SK-N-SH treated with all-trans-retinoic acid at 6 μM for 48 hours (cell line): ENCODE data around the gene SDC3.

Experiments
- ATAC-seq: fragments of 200-7000 bp; cut with Tn5 transposase; 3 replicates; pipeline ENCODE4 v1.9.1; 2020; ENCODE audit warnings: mild to moderate bottlenecking, moderate library complexity
- ARNTL ChIP-seq: fragments of 450-650 bp; formaldehyde crosslinking; IDR thresholded peaks from 2 replicates; pipeline ENCODE4 v1.5.0; 2020; ENCODE audit warnings: low read depth, mild to moderate bottlenecking, moderate library complexity, borderline replicate concordance
- BACH2 ChIP-seq: fragments of 250-450 bp; sonication (Bioruptor Pico); IDR thresholded peaks from 2 replicates; pipeline ENCODE4 v1.9.0; 2021; ENCODE audit warnings: mild to moderate bottlenecking, borderline replicate concordance
- CREB5 ChIP-seq: fragments of 250-450 bp; sonication (Bioruptor Pico); IDR thresholded peaks from 2 replicates; pipeline ENCODE4 v1.5.1; 2020; ENCODE audit warnings: low read depth, mild to moderate bottlenecking, moderate library complexity
- CSDC2 ChIP-seq: fragments of 250-450 bp; sonication (Bioruptor Pico); IDR thresholded peaks from 2 replicates; pipeline ENCODE4 v1.5.0; 2020; ENCODE audit warnings: mild to moderate bottlenecking, moderate library complexity
- CSRNP3 ChIP-seq: fragments of 250-450 bp; sonication (Bioruptor Pico); IDR thresholded peaks from 2 replicates; pipeline ENCODE4 v1.5.1; 2021; ENCODE audit warnings: mild to moderate bottlenecking, moderate library complexity
- ESRRG ChIP-seq: fragments of 250-450 bp; sonication (Bioruptor Pico); IDR thresholded peaks from 2 replicates; pipeline ENCODE4 v1.6.1; 2021; ENCODE audit warnings: mild to moderate bottlenecking
- GLIS3 ChIP-seq: fragments of 250-450 bp; sonication (Bioruptor Pico); IDR thresholded peaks from 2 replicates; pipeline ENCODE4 v1.5.0; 2020; ENCODE audit warnings: mild to moderate bottlenecking, moderate library complexity
- ISL1 ChIP-seq: fragments of 250-450 bp; sonication (Bioruptor Pico); IDR thresholded peaks from 2 replicates; pipeline ENCODE4 v2.1.2; 2022; ENCODE audit warnings: mild to moderate bottlenecking, moderate library complexity
- OSR1 ChIP-seq: fragments of 250-450 bp; sonication (Bioruptor Pico); IDR thresholded peaks from 2 replicates; pipeline ENCODE4 v1.8.0; 2022; ENCODE audit warnings: moderate library complexity, mild to moderate bottlenecking, inconsistent platforms
- PATZ1 ChIP-seq: fragments of 250-450 bp; sonication (Bioruptor Pico); IDR thresholded peaks from 2 replicates; pipeline ENCODE4 v1.8.0; 2020; ENCODE audit warnings: mild to moderate bottlenecking, moderate library complexity, borderline replicate concordance
- POU6F1 ChIP-seq: fragments of 250-450 bp; sonication (Bioruptor Pico); IDR thresholded peaks from 2 replicates; pipeline ENCODE4 v1.8.0; 2021; ENCODE audit warnings: low read depth, mild to moderate bottlenecking, moderate library complexity, borderline replicate concordance
- PPARA ChIP-seq: fragments of 250-450 bp; sonication (Bioruptor Pico); IDR thresholded peaks from 2 replicates; pipeline ENCODE4 v1.5.0; 2020; ENCODE audit warnings: mild to moderate bottlenecking, borderline replicate concordance
- RARB ChIP-seq: fragments of 250-450 bp; sonication (Bioruptor Pico); IDR thresholded peaks from 2 replicates; pipeline ENCODE4 v1.8.0; 2021; ENCODE audit warnings: mild to moderate bottlenecking, moderate library complexity
- SNAI2 ChIP-seq: fragments of 250-450 bp; sonication (Bioruptor Pico); IDR thresholded peaks from 2 replicates; pipeline ENCODE4 v1.5.0; 2020; ENCODE audit warnings: mild to moderate bottlenecking, moderate library complexity
- TCF4 ChIP-seq: fragments of 250-450 bp; sonication (Bioruptor Pico); IDR thresholded peaks from 2 replicates; pipeline ENCODE4 v1.8.0; 2021; ENCODE audit warnings: mild to moderate bottlenecking, moderate library complexity, borderline replicate concordance
- TOX ChIP-seq: fragments of 250-450 bp; sonication (Bioruptor Pico); IDR thresholded peaks from 2 replicates; pipeline ENCODE4 v1.8.0; 2021; ENCODE audit warnings: mild to moderate bottlenecking, moderate library complexity, borderline replicate concordance
- ZC3H10 ChIP-seq: fragments of 250-450 bp; sonication (Bioruptor Pico); IDR thresholded peaks from 2 replicates; pipeline ENCODE4 v1.5.1; 2021; ENCODE audit warnings: mild to moderate bottlenecking, moderate library complexity
- ZFP3 ChIP-seq: fragments of 250-450 bp; sonication (Bioruptor Pico); IDR thresholded peaks from 2 replicates; pipeline ENCODE4 v1.5.0; 2020; ENCODE audit warnings: mild to moderate bottlenecking, moderate library complexity
- ZFP30 ChIP-seq: fragments of 450-650 bp; formaldehyde crosslinking; IDR thresholded peaks from 2 replicates; pipeline ENCODE4 v1.5.0; 2022; ENCODE audit warnings: mild to moderate bottlenecking, moderate library complexity
- ZNF565 ChIP-seq: fragments of 450-650 bp; formaldehyde crosslinking; conservative IDR thresholded peaks from 2 replicates; pipeline ENCODE4 v1.5.0; 2020; ENCODE audit warnings: low read depth, mild to moderate bottlenecking, moderate library complexity
- ZNF70 ChIP-seq: fragments of 450-650 bp; formaldehyde crosslinking; IDR thresholded peaks from 2 replicates; pipeline ENCODE4 v1.5.0; 2020; ENCODE audit warnings: mild to moderate bottlenecking, moderate library complexity
- ZNF8 ChIP-seq: fragments of 450-650 bp; formaldehyde crosslinking; IDR thresholded peaks from 2 replicates; pipeline ENCODE4 v1.5.0; 2020; ENCODE audit warnings: mild to moderate bottlenecking, moderate library complexity
- TF ChIP-seq, protein P1 (sequence below): fragments of 250-450 bp; sonication (Bioruptor Pico); IDR thresholded peaks from 2 replicates; pipeline ENCODE4 v1.5.0; 2020; ENCODE audit warnings: mild to moderate bottlenecking, moderate library complexity

The SDC3 gene

GRCh38 chr1:30912224-30912623 is 3.7 kb upstream of the SDC3 start:
- no peak for TF ChIP-seq PPARA (CRISPR knock-in tag)
- TF ChIP-seq ISL1 (CRISPR knock-in tag): no peak
- no peak for TF ChIP-seq BACH2 (CRISPR knock-in tag)
- no peak for ATAC-seq

- ATAC-seq: peak; percentile 88
- TF ChIP-seq TOX (CRISPR knock-in tag): no peak
- TF ChIP-seq CREB5 (CRISPR knock-in tag): no peak
- no peak for TF ChIP-seq ZNF70 (CRISPR knock-in tag)
- no peak for TF ChIP-seq ZFP30
- no peak for TF ChIP-seq POU6F1
- no peak for TF ChIP-seq ZNF565 (CRISPR knock-in tag)
- TF ChIP-seq CSRNP3 (CRISPR knock-in tag): no peak
- no peak for TF ChIP-seq ZC3H10 (CRISPR knock-in tag)
- no peak for TF ChIP-seq SNAI2 (CRISPR knock-in tag)
- no peak for TF ChIP-seq CSDC2 (CRISPR knock-in tag)
- no peak for TF ChIP-seq ESRRG (CRISPR knock-in tag)
- no peak for TF ChIP-seq TCF4 (CRISPR knock-in tag)
- no peak for TF ChIP-seq ARNTL (CRISPR knock-in tag)
- no peak for TF ChIP-seq BACH2 (CRISPR knock-in tag)
Measured at GRCh38 chr1:30911059-30911954, 2.7 kb upstream of the SDC3 start.

- TF ChIP-seq OSR1 (CRISPR knock-in tag): no peak
- TF ChIP-seq TOX (CRISPR knock-in tag): no peak
- no peak for TF ChIP-seq SNAI2 (CRISPR knock-in tag)
- TF ChIP-seq CSDC2 (CRISPR knock-in tag): no peak
- TF ChIP-seq ARNTL (CRISPR knock-in tag): no peak
- no peak for TF ChIP-seq PPARA (CRISPR knock-in tag)
- no peak for TF ChIP-seq PATZ1 (CRISPR knock-in tag)
- no peak for TF ChIP-seq ZNF565 (CRISPR knock-in tag)
- ATAC-seq: no peak
Measured at GRCh38 chr1:30909365-30910068, 959 bp upstream of the SDC3 start.

DNA sequence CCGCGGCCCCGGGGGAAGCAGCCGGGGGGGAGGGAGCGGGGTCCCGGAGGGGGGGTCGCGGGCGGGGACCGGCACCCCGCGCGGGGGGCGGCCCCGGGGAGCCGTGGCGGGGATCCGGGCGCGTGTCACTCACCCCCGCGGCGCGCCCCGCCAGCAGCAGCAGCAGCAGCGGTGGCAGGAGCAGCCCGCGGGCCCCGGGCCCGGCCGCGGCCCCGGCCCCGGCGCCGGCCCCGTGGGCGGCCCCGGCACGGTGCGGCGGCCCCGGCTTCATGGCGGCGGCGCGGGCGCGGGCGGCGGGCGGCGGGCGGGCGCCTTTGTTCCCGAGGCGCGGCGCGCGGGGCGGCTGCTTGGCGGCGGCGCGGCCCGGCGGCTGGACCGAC is 252 bp downstream of the SDC3 start:
- ATAC-seq: no peak
- TF ChIP-seq CSRNP3 (CRISPR knock-in tag) (no peak), BACH2 (CRISPR knock-in tag) (no peak), ZNF8 (CRISPR knock-in tag) (no peak), ISL1 (CRISPR knock-in tag) (no peak), CSDC2 (CRISPR knock-in tag) (no peak), TCF4 (CRISPR knock-in tag) (no peak), ZFP3 (CRISPR knock-in tag) (no peak), RARB (CRISPR knock-in tag) (no peak), TOX (CRISPR knock-in tag) (no peak), GLIS3 (no peak), PPARA (CRISPR knock-in tag) (no peak), OSR1 (CRISPR knock-in tag) (no peak), ARNTL (CRISPR knock-in tag) (no peak), ZFP30 (no peak)
- TF ChIP-seq, protein P1, sequence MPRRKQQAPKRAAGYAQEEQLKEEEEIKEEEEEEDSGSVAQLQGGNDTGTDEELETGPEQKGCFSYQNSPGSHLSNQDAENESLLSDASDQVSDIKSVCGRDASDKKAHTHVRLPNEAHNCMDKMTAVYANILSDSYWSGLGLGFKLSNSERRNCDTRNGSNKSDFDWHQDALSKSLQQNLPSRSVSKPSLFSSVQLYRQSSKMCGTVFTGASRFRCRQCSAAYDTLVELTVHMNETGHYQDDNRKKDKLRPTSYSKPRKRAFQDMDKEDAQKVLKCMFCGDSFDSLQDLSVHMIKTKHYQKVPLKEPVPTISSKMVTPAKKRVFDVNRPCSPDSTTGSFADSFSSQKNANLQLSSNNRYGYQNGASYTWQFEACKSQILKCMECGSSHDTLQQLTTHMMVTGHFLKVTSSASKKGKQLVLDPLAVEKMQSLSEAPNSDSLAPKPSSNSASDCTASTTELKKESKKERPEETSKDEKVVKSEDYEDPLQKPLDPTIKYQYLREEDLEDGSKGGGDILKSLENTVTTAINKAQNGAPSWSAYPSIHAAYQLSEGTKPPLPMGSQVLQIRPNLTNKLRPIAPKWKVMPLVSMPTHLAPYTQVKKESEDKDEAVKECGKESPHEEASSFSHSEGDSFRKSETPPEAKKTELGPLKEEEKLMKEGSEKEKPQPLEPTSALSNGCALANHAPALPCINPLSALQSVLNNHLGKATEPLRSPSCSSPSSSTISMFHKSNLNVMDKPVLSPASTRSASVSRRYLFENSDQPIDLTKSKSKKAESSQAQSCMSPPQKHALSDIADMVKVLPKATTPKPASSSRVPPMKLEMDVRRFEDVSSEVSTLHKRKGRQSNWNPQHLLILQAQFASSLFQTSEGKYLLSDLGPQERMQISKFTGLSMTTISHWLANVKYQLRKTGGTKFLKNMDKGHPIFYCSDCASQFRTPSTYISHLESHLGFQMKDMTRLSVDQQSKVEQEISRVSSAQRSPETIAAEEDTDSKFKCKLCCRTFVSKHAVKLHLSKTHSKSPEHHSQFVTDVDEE: no peak
